Glomerular endothelial cell (primary cell): ENCODE measurements around the gene NUDT8. TPM values are rescaled to one million over a fixed set of nuclear protein-coding genes. Genes with fewer than 3 reads are reported as not detected.
A peak's percentile ranks its signal among the peaks of the same experiment; 100 is the strongest.
"Not testable (repeated sequence)": the region's sequence is repeated elsewhere in the genome, so short reads cannot be mapped to it uniquely, and the experiment has no call there.

ENCODE experiments used
- DNase-seq: peaks from one replicate; pipeline ENCODE4 v3.0.0-alpha.2; 2011; ENCODE audit warnings: low read depth, low spot score; ENCODE audit errors: extremely low read depth
- total RNA-seq: library from RNA; depleted of rRNA; stranded (reverse); fragments of >200 nt; gene quantifications from 2 replicates; pipeline ENCODE4 v1.2.3, GENCODE V29; 2015

The NUDT8 gene
- total RNA-seq, 1 donor from 2014 or later, result 10.1 TPM

GRCh38 chr11:67630228-67630942, 648 bp upstream of the NUDT8 start:
- peak; percentile 37 for DNase-seq

- DNase-seq, result no peak
Observed at GRCh38 chr11:67628710-67629385, 889 bp downstream of the NUDT8 start.

GRCh38 chr11:67627812-67628624, 1.7 kb downstream of the NUDT8 start:
- no peak for DNase-seq

GRCh38 chr11:67627441-67627811, 2.3 kb downstream of the NUDT8 start:
- no peak for DNase-seq

GRCh38 chr11:67626970-67627369, 2.8 kb downstream of the NUDT8 start:
- no peak for DNase-seq

GRCh38 chr11:67626131-67626833, 3.5 kb downstream of the NUDT8 start:
- not testable (repeated sequence) for DNase-seq

- not testable (repeated sequence) for DNase-seq
Observed at GRCh38 chr11:67623795-67624194, 5.9 kb downstream of the NUDT8 start.

- DNase-seq, result not testable (repeated sequence)
Observed at GRCh38 chr11:67622905-67623304, 6.8 kb downstream of the NUDT8 start.

GRCh38 chr11:67621928-67622327, 7.8 kb downstream of the NUDT8 start:
- not testable (repeated sequence) for DNase-seq

GRCh38 chr11:67620621-67621020, 9.1 kb downstream of the NUDT8 start:
- not testable (repeated sequence) for DNase-seq

GRCh38 chr11:67619683-67620618, 9.8 kb downstream of the NUDT8 start:
- DNase-seq, result not testable (repeated sequence)

GRCh38 chr11:67618901-67619659, 10.7 kb downstream of the NUDT8 start:
- not testable (repeated sequence) for DNase-seq

- no peak for DNase-seq
Observed at GRCh38 chr11:67617243-67617953, 12.3 kb downstream of the NUDT8 start.

- no peak for DNase-seq
Observed at GRCh38 chr11:67616431-67617242, 13.1 kb downstream of the NUDT8 start.

- no peak for DNase-seq
Observed at GRCh38 chr11:67615728-67616430, 13.9 kb downstream of the NUDT8 start.

GRCh38 chr11:67614730-67615714, 14.7 kb downstream of the NUDT8 start:
- no peak for DNase-seq
